H1 (cell line): ENCODE data around the gene POU6F2. TPM values are rescaled to one million over a fixed set of nuclear protein-coding genes. Genes with fewer than 3 reads are reported as not detected.

Experiments used
- CTCF ChIA-PET: fragments of 300-600 bp; sonication (Branson Sonifier 250); formaldehyde crosslinking; loops from one replicate; lab custom pipeline; 2021; ENCODE audit not compliant: partially characterized antibody; lab: Charles Lee
- POLR2A ChIA-PET: fragments of 300-600 bp; sonication (Branson Sonifier 250); formaldehyde crosslinking; loops from one replicate; lab custom pipeline; 2021; ENCODE audit warnings: inconsistent platforms; ENCODE audit not compliant: partially characterized antibody; lab: Charles Lee
- DNase-seq, 2 experiments: peaks; one replicate each; pipeline versions ENCODE4 v3.0.0 to v3.0.0-alpha.2; 2010 to 2022; ENCODE audit warnings: low spot score in 2 of 2, low read depth in 1 of 2, mixed read lengths in 1 of 2
- FAIRE-seq: peaks from 2 replicates; lab custom pipeline; 2011; peaks lifted over from hg19 to GRCh38; lab: Jason Lieb, UNC
- H2AFZ ChIP-seq: 2 replicates; pipeline ENCODE4 v1.8.1; 2012; ENCODE audit warnings: low read length, inconsistent platforms
- H2AK5ac ChIP-seq: 2 replicates; pipeline ENCODE4 v1.6.1; 2013; ENCODE audit warnings: low read depth, low read length
- H2BK120ac ChIP-seq: replicated peaks from 2 replicates; pipeline ENCODE3; 2013; ENCODE audit warnings: low read depth, low read length, inconsistent platforms
- H2BK12ac ChIP-seq: 2 replicates; pipeline ENCODE4 v1.6.1; 2013; ENCODE audit warnings: low read depth, low read length
- H2BK15ac ChIP-seq: 2 replicates; pipeline ENCODE4 v1.6.1; 2013; ENCODE audit warnings: low read length
- H2BK20ac ChIP-seq: 2 replicates; pipeline ENCODE4 v1.6.1; 2013; ENCODE audit warnings: low read length
- H2BK5ac ChIP-seq: 2 replicates; pipeline ENCODE4 v1.6.1; 2013; ENCODE audit warnings: low read depth, low read length
- H3K14ac ChIP-seq: 2 replicates; pipeline ENCODE4 v1.6.1; 2013; ENCODE audit warnings: inconsistent platforms; ENCODE audit not compliant: insufficient read length
- H3K18ac ChIP-seq: 2 replicates; pipeline ENCODE4 v1.6.1; 2013; ENCODE audit warnings: low read length; ENCODE audit errors: extremely low read depth
- H3K23ac ChIP-seq: 2 replicates; pipeline ENCODE4 v1.6.1; 2013; ENCODE audit warnings: inconsistent platforms; ENCODE audit not compliant: insufficient read length
- H3K23me2 ChIP-seq: 2 replicates; pipeline ENCODE4 v1.6.1; 2013; ENCODE audit warnings: low read depth, low read length
- H3K27ac ChIP-seq: 2 replicates; pipeline ENCODE4 v1.6.1; 2011; ENCODE audit warnings: low read depth, low read length, inconsistent platforms
- H3K27me3 ChIP-seq, 4 experiments: replicated peaks in 1 of 4; 1 replicate in 1 of 4; 2 replicates in 3 of 4; pipeline versions ENCODE4 v1.6.1 to v1.8.1; 2011 to 2013; ENCODE audit warnings: low read length in 3 of 4, mild to moderate bottlenecking in 3 of 4, inconsistent platforms in 2 of 4, mixed read lengths in 2 of 4, moderate library complexity in 1 of 4; ENCODE audit not compliant: control insufficient read depth in 3 of 4, insufficient read depth in 3 of 4; ENCODE audit errors: extremely low read depth in 1 of 4
- H3K36me3 ChIP-seq, 4 experiments: 2 replicates each; pipeline versions ENCODE4 v1.6.1 to v1.8.1; 2011 to 2013; ENCODE audit warnings: mild to moderate bottlenecking in 4 of 4, low read length in 3 of 4, moderate library complexity in 2 of 4, control low read depth in 1 of 4, inconsistent platforms in 1 of 4; ENCODE audit not compliant: insufficient read depth in 4 of 4, control insufficient read depth in 2 of 4
- H3K4ac ChIP-seq: replicated peaks from 2 replicates; pipeline ENCODE3; 2013; ENCODE audit warnings: low read length, low read depth, mixed read lengths, inconsistent platforms; ENCODE audit not compliant: insufficient read length
- H3K4me1 ChIP-seq, 4 experiments: replicated peaks in 1 of 4; 1 replicate in 1 of 4; 2 replicates in 3 of 4; pipeline versions ENCODE4 v1.6.1 to v1.8.1; 2011 to 2013; ENCODE audit warnings: low read length in 3 of 4, inconsistent platforms in 2 of 4, mixed read lengths in 1 of 4; ENCODE audit not compliant: insufficient read depth in 4 of 4, control insufficient read depth in 3 of 4
- H3K4me2 ChIP-seq, 2 experiments: 2 replicates each; pipeline versions ENCODE4 v1.6.1 to v1.8.1; 2011 to 2013; ENCODE audit warnings: low read depth in 2 of 2, low read length in 2 of 2, control low read depth in 1 of 2, inconsistent platforms in 1 of 2, mild to moderate bottlenecking in 1 of 2; ENCODE audit not compliant: insufficient read depth in 1 of 2
- H3K4me3 ChIP-seq, 4 experiments: fragments of 200-600, 300-600 bp in 1 of 4; sonication (generic), shearing (Covaris generic), sonication (Bioruptor Twin) in 1 of 4; 2 replicates each; pipeline versions ENCODE4 v1.5.1 to v1.8.1; 2011 to 2016; ENCODE audit warnings: low read length in 4 of 4, low read depth in 3 of 4, control low read depth in 2 of 4, inconsistent platforms in 2 of 4, mild to moderate bottlenecking in 2 of 4, mixed read lengths in 1 of 4, moderate library complexity in 1 of 4; ENCODE audit not compliant: insufficient read depth in 2 of 4; ENCODE audit errors: extremely low read depth in 1 of 4
- H3K56ac ChIP-seq: replicated peaks from 2 replicates; pipeline ENCODE3; 2013; ENCODE audit warnings: low read depth, mild to moderate bottlenecking, mixed read lengths, low read length, inconsistent platforms; ENCODE audit not compliant: insufficient read length
- H3K79me1 ChIP-seq: 2 replicates; pipeline ENCODE4 v1.6.1; 2013; ENCODE audit warnings: low read depth, low read length, control low read depth
- H3K79me2 ChIP-seq, 2 experiments: 2 replicates each; pipeline versions ENCODE4 v1.6.1 to v1.8.1; 2012 to 2013; ENCODE audit warnings: low read length in 2 of 2, mild to moderate bottlenecking in 2 of 2, inconsistent platforms in 1 of 2; ENCODE audit not compliant: insufficient read depth in 2 of 2, control insufficient read depth in 1 of 2
- H3K9ac ChIP-seq, 4 experiments: replicated peaks in 1 of 4; 1 replicate in 1 of 4; 2 replicates in 3 of 4; pipeline versions ENCODE4 v1.6.1 to v1.8.1; 2011 to 2013; ENCODE audit warnings: low read depth in 3 of 4, low read length in 3 of 4, control low read depth in 2 of 4, mild to moderate bottlenecking in 2 of 4, moderate library complexity in 2 of 4, inconsistent platforms in 1 of 4; ENCODE audit errors: extremely low read depth in 1 of 4
- H3K9me3 ChIP-seq, 2 experiments: 2 replicates each; pipeline versions ENCODE4 v1.6.1 to v1.8.1; 2012 to 2013; ENCODE audit warnings: mild to moderate bottlenecking in 2 of 2, moderate library complexity in 2 of 2, control low read depth in 1 of 2, inconsistent platforms in 1 of 2, low read depth in 1 of 2, low read length in 1 of 2, mixed read lengths in 1 of 2; ENCODE audit not compliant: insufficient read depth in 2 of 2
- H4K20me1 ChIP-seq, 2 experiments: replicated peaks in 1 of 2; 2 replicates each; pipeline versions ENCODE3 to v1.8.1; 2011 to 2013; ENCODE audit warnings: inconsistent platforms in 2 of 2, low read length in 2 of 2, mild to moderate bottlenecking in 1 of 2; ENCODE audit not compliant: insufficient read depth in 2 of 2, control insufficient read depth in 1 of 2
- H4K5ac ChIP-seq: 2 replicates; pipeline ENCODE4 v1.6.1; 2013; ENCODE audit warnings: low read length, low read depth, mixed read lengths, inconsistent platforms; ENCODE audit not compliant: insufficient read length
- H4K8ac ChIP-seq: 2 replicates; pipeline ENCODE4 v1.8.0; 2013; ENCODE audit warnings: mild to moderate bottlenecking, moderate library complexity, low read length, inconsistent platforms; ENCODE audit not compliant: insufficient read depth; ENCODE audit errors: extremely low read depth
- H4K91ac ChIP-seq: replicated peaks from 2 replicates; pipeline ENCODE3; 2013; ENCODE audit warnings: low read length, mixed read lengths, inconsistent platforms; ENCODE audit not compliant: insufficient read length
- ASH2L ChIP-seq: fragments of 200-600, 300-600 bp; sonication (generic); IDR thresholded peaks from one replicate; pipeline ENCODE4 v1.7.1; 2017; ENCODE audit warnings: low read length
- CEBPB ChIP-seq: IDR thresholded peaks from 2 replicates; pipeline ENCODE4 v1.6.1; 2012; ENCODE audit warnings: low read depth, low read length
- CREB1 ChIP-seq: IDR thresholded peaks from 2 replicates; pipeline ENCODE4 v1.6.1; 2012; ENCODE audit warnings: inconsistent platforms
- CTCF ChIP-seq, 3 experiments: IDR thresholded peaks; 1 replicate in 2 of 3; 2 replicates in 1 of 3; pipeline versions ENCODE4 v1.5.1 to v1.6.1; 2011; ENCODE audit warnings: low read length in 3 of 3, mild to moderate bottlenecking in 3 of 3, inconsistent platforms in 2 of 3, low read depth in 1 of 3, moderate library complexity in 1 of 3; ENCODE audit not compliant: insufficient read depth in 1 of 3; ENCODE audit errors: control extremely low read depth in 1 of 3
- GTF2F1 ChIP-seq: IDR thresholded peaks from 2 replicates; pipeline ENCODE4 v1.6.1; 2012; ENCODE audit warnings: low read depth, low read length, improper control_type of control experiment, borderline replicate concordance
- KDM1A ChIP-seq: fragments of 200-600, 300-600 bp; sonication (generic); IDR thresholded peaks from 2 replicates; pipeline ENCODE4 v1.7.1; 2016; ENCODE audit warnings: mild to moderate bottlenecking, low read length, borderline replicate concordance
- POLR2AphosphoS5 ChIP-seq: IDR thresholded peaks from 2 replicates; pipeline ENCODE4 v1.6.1; 2011; ENCODE audit warnings: low read depth, low read length
- RAD21 ChIP-seq, 2 experiments: IDR thresholded peaks in 1 of 2; conservative IDR thresholded peaks in 1 of 2; 2 replicates each; pipeline ENCODE4 v1.6.1; 2011; ENCODE audit warnings: low read depth in 2 of 2, low read length in 2 of 2, improper control_type of control experiment in 1 of 2, inconsistent platforms in 1 of 2, mild to moderate bottlenecking in 1 of 2, moderate library complexity in 1 of 2
- TAF1 ChIP-seq: IDR thresholded peaks from 2 replicates; pipeline ENCODE4 v1.6.1; 2011; ENCODE audit warnings: mild to moderate bottlenecking, low read depth, low read length
- TBP ChIP-seq: IDR thresholded peaks from 2 replicates; pipeline ENCODE4 v1.6.1; 2011; ENCODE audit warnings: low read depth, low read length, improper control_type of control experiment
- TCF12 ChIP-seq: IDR thresholded peaks from 2 replicates; pipeline ENCODE4 v1.6.1; 2011; ENCODE audit warnings: low read depth, mild to moderate bottlenecking, low read length
- WGBS, 2 experiments: shearing (Covaris generic) in 1 of 2; methylation state at CpG; one replicate each; pipeline versions ENCODE4 v1.1.6 to v1.1.7; 2013 to 2015; ENCODE audit warnings: low lambda C conversion rate in 2 of 2, mixed read lengths in 2 of 2, inconsistent platforms in 1 of 2, low coverage in 1 of 2, missing lambda C conversion rate in 1 of 2; ENCODE audit not compliant: insufficient replicate concordance in 2 of 2, insufficient coverage in 1 of 2, insufficient read length in 1 of 2; ENCODE audit errors: extremely low coverage in 1 of 2, missing lambda C conversion rate in 1 of 2; 5-methylcytosine and 5-hydroxymethylcytosine counted together
- polyA plus RNA-seq, 7 experiments: library from polyadenylated mRNA; depleted of rRNA in 3 of 7; stranded (reverse) in 5 of 7; unstranded in 2 of 7; fragments of >200 nt in 5 of 7; fragments of 200-250 nt in 2 of 7; gene quantifications; 1 replicate in 5 of 7; 2 replicates in 1 of 7; 4 replicates in 1 of 7; pipeline versions ENCODE4 v1.2.1 to v1.2.3, GENCODE V29; 2011 to 2013; ENCODE audit warnings: missing spikeins in 2 of 7, mixed read lengths in 2 of 7
- total RNA-seq: library from RNA; stranded (reverse); fragmentation: NEBNext Ultra II Directional; extraction: Animal tissue kit (Norgen Biotek cat#: 25700); gene quantifications from 2 replicates; pipeline ENCODE4 v1.2.1, GENCODE V29; 2021

Gene POU6F2
- total and polyA plus RNA-seq, 2 of the 8 experiments (the other 6 are each of a cell fraction or from before 2014, with no cell fraction given), result 1.1 to 2.0 TPM

- Histone ChIP-seq H3K23me2 (peaks cover 4% of the 10 kb centered on the region; the same call in 1 of the 2 replicates), H2BK5ac (no peak overlapping the region), H3K18ac (no peak overlapping the region; the same call in 1 of the 2 replicates), H2BK15ac (no peak overlapping the region), H3K27ac (no peak overlapping the region), H4K91ac (no peak overlapping the region), H3K4ac (no peak overlapping the region), H4K20me1 (no peaks in the 10 kb centered on the region), H3K36me3 (no peaks in the 10 kb centered on the region), H2BK12ac (no peak overlapping the region), H3K27me3 (no peaks in the 10 kb centered on the region; a peak in 2 of 7 replicates), H3K4me3 (peak overlapping the region; percentile 36 to 66 (median 44)), H3K79me1 (no peaks in the 10 kb centered on the region), H2AK5ac (no peak overlapping the region), H3K4me1 (peaks cover 2 to 5% (median 3%) of the 10 kb centered on the region in 4 experiments; a peak in 4 of 7 replicates), H2AFZ (peak overlapping the region; percentile 95), H3K14ac (no peak overlapping the region), H2BK120ac (no peak overlapping the region), H3K4me2 (peak overlapping the region; percentile 69 to 81), H3K9me3 (no peaks in the 10 kb centered on the region), H4K8ac (no peak overlapping the region), H3K56ac (no peak overlapping the region), H4K5ac (no peak overlapping the region), H3K23ac (no peak overlapping the region), H3K79me2 (no peaks in the 10 kb centered on the region), H3K9ac (peak overlapping the region in 1 of 4 experiments; percentile 2; a peak in 1 of 7 replicates), H2BK20ac (no peak overlapping the region)
- 9% methylated on average over 24 of the region's 38 CpGs; no CpG with 5 or more reads in 1 of the 2 experiments for WGBS, 2 experiments
- no peak for FAIRE-seq
- POLR2A ChIA-PET, result interaction anchor here (0.7 to 1.2 kb wide), 2 partner anchors 16 to 38 kb away, joined by 3 read pairs; no protein-coding TSS in a partner anchor
- CTCF ChIA-PET, result interaction anchor here (0.7 to 1.5 kb wide), 4 partner anchors 19 to 247 kb away, joined by 3 to 4 read pairs (median 3); no protein-coding TSS in a partner anchor
- peak; percentile 27 to 80 for DNase-seq
- TF ChIP-seq TBP (peak; percentile 83), KDM1A (no peak), ASH2L (peak; percentile 49), CTCF (IDR thresholded peaks at IDR 0.05; ENCODE audit: control extremely low read depth in 1 of 3, insufficient read depth in 1 of 3, low read depth in 1 of 3, low read length in 3 of 3) (peak; percentile 1 to 31 (median 14); a peak in 3 of 4 replicates), GTF2F1 (no peak), CEBPB (no peak), TAF1 (0 out of 2 replicates have a peak, but pooled peaks have one; percentile 30), RAD21 (IDR thresholded peaks at IDR 0.05 in 1 of 2, conservative IDR thresholded peaks at IDR 0.05 in 1 of 2; ENCODE audit: low read depth in 2 of 2, low read length in 2 of 2) (peak; percentile 19 to 36; a peak in 3 of 4 replicates), CREB1 (0 out of 2 replicates have a peak, but pooled peaks have one; percentile 19), POLR2AphosphoS5 (no peak), TCF12 (no peak)
Observed at GRCh38 chr7:38975944-38976392, 1.7 kb upstream of the POU6F2 start.
